K562 (cell line): ENCODE measurements around the gene CRYBG2. TPM values are rescaled to one million over a fixed set of nuclear protein-coding genes. Genes with fewer than 3 reads are reported as not detected.
A peak's percentile ranks its signal among the peaks of the same experiment; 100 is the strongest.

Source experiments
- ARID3A ChIP-seq: IDR thresholded peaks from 2 replicates; pipeline ENCODE4 v1.6.1; 2012; ENCODE audit warnings: low read depth, low read length, improper control_type of control experiment, borderline replicate concordance
- CEBPZ ChIP-seq: fragments of 150-350 bp; IDR thresholded peaks from 2 replicates; pipeline ENCODE4 v1.6.1; 2014; ENCODE audit warnings: low read depth, mild to moderate bottlenecking, low read length, borderline replicate concordance
- FOXJ2 ChIP-seq: fragments of 200-800 bp; sonication (Bioruptor generic); IDR thresholded peaks from 2 replicates; pipeline ENCODE4 v1.6.1; 2016; ENCODE audit warnings: missing genetic modification characterization, missing compliant biosample characterization
- RREB1 ChIP-seq: fragments of 250-450 bp; sonication (Bioruptor Pico); IDR thresholded peaks from 2 replicates; pipeline ENCODE4 v1.4.0; 2020
- SMAD1 ChIP-seq: fragments of 150-350 bp; IDR thresholded peaks from 2 replicates; pipeline ENCODE4 v1.6.1; 2014; ENCODE audit warnings: low read length, low read depth; ENCODE audit not compliant: partially characterized antibody
- ZNF592 ChIP-seq: fragments of 450-650 bp; IDR thresholded peaks from 2 replicates; pipeline ENCODE4 v1.6.1; 2017; ENCODE audit warnings: antibody characterized with exemption, mild to moderate bottlenecking
- ZSCAN29 ChIP-seq: fragments of 450-650 bp; IDR thresholded peaks from 2 replicates; pipeline ENCODE4 v1.6.1; 2017
- polyA plus RNA-seq, 8 experiments: library from polyadenylated mRNA; depleted of rRNA in 4 of 8; stranded (reverse) in 5 of 8; unstranded in 3 of 8; fragments of >200 nt; fragmentation: Nextera tagmentation in 2 of 8; fragmentation: Illumina TruSeq in 1 of 8; extraction: Ambion mirVana in 2 of 8; extraction: Trizol in 1 of 8; gene quantifications; 2 replicates each; pipeline versions ENCODE4 v1.2.1 to v1.2.3, GENCODE V29; 2011 to 2014; ENCODE audit warnings: inconsistent platforms in 1 of 8, missing spikeins in 1 of 8
- total RNA-seq, 7 experiments: library from RNA; depleted of rRNA in 6 of 7; stranded (reverse); fragments of >200 nt in 6 of 7; fragmentation: Illumina TruSeq in 2 of 7; extraction: Trizol in 2 of 7; gene quantifications; 2 replicates each; pipeline versions ENCODE4 v1.2.1 to v1.2.3, GENCODE V29; 2011 to 2021; ENCODE audit warnings: low replicate concordance in 1 of 7

The CRYBG2 gene
- total and polyA plus RNA-seq, 9 of the 15 experiments (the other 6 are each of a cell fraction or from before 2014, with no cell fraction given): 0.39 to 8.5 (median 3.7) TPM

- TF ChIP-seq ARID3A: peak; percentile 71
- peak; percentile 61; the same call in 1 of the 2 replicates for TF ChIP-seq RREB1
- peak; percentile 71 for TF ChIP-seq SMAD1
- 0 out of 2 replicates have a peak, but pooled peaks have one; percentile 19 for TF ChIP-seq ZSCAN29
- TF ChIP-seq FOXJ2 (tag): no peak
- TF ChIP-seq ZNF592: peak; percentile 69
- no peak for TF ChIP-seq CEBPZ
These were observed 24.4 kb upstream of the CRYBG2 start (continued) for GRCh38 chr1:26378088-26378878.
